Fibroblast of lung (primary cell): ENCODE results near the gene COL18A1. TPM values are rescaled to one million over a fixed set of nuclear protein-coding genes. Genes with fewer than 3 reads are reported as not detected.

ENCODE experiments used
- DNase-seq, 2 donors: peaks; one replicate each; pipeline versions ENCODE4 v3.0.0 to v3.0.0-alpha.2; 2010; ENCODE audit warnings: low read depth in 2 of 2
- H2AFZ ChIP-seq: 2 replicates; pipeline ENCODE4 v1.5.1; 2012; ENCODE audit warnings: low read length, control low read depth, inconsistent platforms
- H3K27ac ChIP-seq: 2 replicates; pipeline ENCODE4 v1.5.1; 2011; ENCODE audit warnings: low read length, control low read depth; ENCODE audit not compliant: insufficient read depth
- H3K27me3 ChIP-seq: 2 replicates; pipeline ENCODE4 v1.5.1; 2011; ENCODE audit warnings: mild to moderate bottlenecking, low read length; ENCODE audit not compliant: control insufficient read depth, insufficient read depth
- H3K36me3 ChIP-seq: 2 replicates; pipeline ENCODE4 v1.5.1; 2011; ENCODE audit warnings: low read length; ENCODE audit not compliant: control insufficient read depth, insufficient read depth
- H3K4me1 ChIP-seq: 2 replicates; pipeline ENCODE4 v1.5.1; 2011; ENCODE audit warnings: low read length; ENCODE audit not compliant: control insufficient read depth, insufficient read depth; ENCODE audit errors: extremely low read depth
- H3K4me2 ChIP-seq: 2 replicates; pipeline ENCODE4 v1.5.1; 2011; ENCODE audit warnings: low read length, control low read depth; ENCODE audit not compliant: insufficient read depth; ENCODE audit errors: extremely low read depth
- H3K4me3 ChIP-seq, 4 experiments: fragments of 200-600 bp in 1 of 4; sonication (generic) in 1 of 4; replicated peaks in 1 of 4; 2 replicates each; pipeline ENCODE4 v1.5.1; 2011 to 2016; ENCODE audit warnings: low read length in 4 of 4, low read depth in 3 of 4, mild to moderate bottlenecking in 3 of 4, control low read depth in 2 of 4, inconsistent platforms in 1 of 4, mixed read lengths in 1 of 4; ENCODE audit not compliant: insufficient read depth in 1 of 4; ENCODE audit errors: control extremely low read depth in 1 of 4
- H3K79me2 ChIP-seq: 2 replicates; pipeline ENCODE4 v1.5.1; 2012; ENCODE audit warnings: mild to moderate bottlenecking, low read length, inconsistent platforms; ENCODE audit not compliant: control insufficient read depth, insufficient read depth
- H3K9ac ChIP-seq: 2 replicates; pipeline ENCODE4 v1.5.1; 2011; ENCODE audit warnings: mild to moderate bottlenecking, low read length, control low read depth; ENCODE audit not compliant: insufficient read depth
- H3K9me3 ChIP-seq: 2 replicates; pipeline ENCODE4 v1.5.1; 2012; ENCODE audit warnings: low read depth, low read length; ENCODE audit not compliant: control insufficient read depth, insufficient read depth
- H4K20me1 ChIP-seq: 2 replicates; pipeline ENCODE4 v1.5.1; 2011; ENCODE audit warnings: low read length; ENCODE audit not compliant: control insufficient read depth, insufficient read depth; ENCODE audit errors: extremely low read depth
- CTCF ChIP-seq, 2 donors: IDR thresholded peaks in 1 of 2; conservative IDR thresholded peaks in 1 of 2; 1 replicate in 1 of 2; 2 replicates in 1 of 2; pipeline ENCODE4 v1.5.1; 2011 to 2012; ENCODE audit warnings: low read length in 2 of 2, control low read depth in 1 of 2, inconsistent platforms in 1 of 2, low read depth in 1 of 2, mild to moderate bottlenecking in 1 of 2
- EZH2 ChIP-seq: IDR thresholded peaks from 2 replicates; pipeline ENCODE4 v1.5.1; 2012; ENCODE audit warnings: low read length, control low read depth, mild to moderate bottlenecking; ENCODE audit errors: missing control alignments
- polyA plus RNA-seq, 2 donors: library from polyadenylated mRNA; depleted of rRNA in 1 of 2; stranded (reverse) in 1 of 2; unstranded in 1 of 2; fragments of >200 nt; gene quantifications; 2 replicates each; pipeline ENCODE4 v1.2.1, GENCODE V29; 2011 to 2012; ENCODE audit warnings: missing spikeins in 1 of 2
- total RNA-seq: library from RNA; depleted of rRNA; stranded (reverse); fragments of >200 nt; gene quantifications from 2 replicates; pipeline ENCODE4 v1.2.1, GENCODE V29; 2014

COL18A1 gene
- total and polyA plus RNA-seq, 2 donors (not counting 1 experiment from before 2014, with no cell fraction given): 24.3 to 38.8 TPM

DNA sequence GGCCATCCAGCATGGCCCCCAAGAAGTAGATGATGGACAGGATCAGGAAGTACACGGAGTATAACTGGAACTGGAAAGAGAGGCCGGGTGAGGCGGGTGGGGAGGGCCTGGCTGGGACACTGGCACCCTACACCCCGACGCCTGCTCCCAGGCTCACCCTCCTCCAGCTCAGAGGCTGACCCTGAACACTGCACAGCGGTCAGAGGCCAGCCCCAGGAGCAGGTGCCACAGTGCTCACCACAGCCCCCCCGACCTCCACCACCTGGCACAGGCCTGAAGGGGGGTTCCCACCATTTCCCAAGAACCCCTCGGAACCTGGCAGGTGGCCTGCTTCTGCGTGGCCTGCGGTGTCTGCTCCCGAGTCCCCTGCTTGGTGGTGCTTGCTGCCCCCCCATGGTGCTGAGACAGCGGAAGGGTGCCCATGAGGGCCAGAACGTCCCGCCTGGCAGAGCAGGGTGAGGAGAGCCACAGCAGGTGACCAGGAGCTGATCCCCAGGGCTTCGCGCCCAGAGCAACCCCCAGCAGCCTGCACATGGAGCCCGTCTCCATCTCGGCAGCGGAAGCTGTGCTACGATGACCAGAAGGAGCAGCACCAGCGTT is 111.2 kb downstream of the COL18A1 start:
- no peak for DNase-seq
- Histone ChIP-seq H3K27ac (no peak overlapping the region), H3K27me3 (no peaks in the 10 kb centered on the region), H3K36me3 (peaks cover 10% of the 10 kb centered on the region), H3K79me2 (no peaks in the 10 kb centered on the region), H2AFZ (no peak overlapping the region), H3K4me2 (no peak overlapping the region), H3K9ac (no peak overlapping the region), H3K4me1 (no peaks in the 10 kb centered on the region), H3K9me3 (no peaks in the 10 kb centered on the region), H4K20me1 (no peaks in the 10 kb centered on the region), H3K4me3 (no peak overlapping the region)
- no peak for TF ChIP-seq EZH2
- no peak for TF ChIP-seq CTCF (conservative IDR thresholded peaks at IDR 0.05 in 1 of 2, IDR thresholded peaks at IDR 0.05 in 1 of 2; ENCODE audit: low read depth in 1 of 2, low read length in 2 of 2)

- H3K9me3 ChIP-seq: no peaks in the 10 kb centered on the region
- no peaks in the 10 kb centered on the region for H3K79me2 ChIP-seq
- H2AFZ ChIP-seq: no peak overlapping the region
- H3K4me3 ChIP-seq: no peak overlapping the region
- TF ChIP-seq EZH2: no peak
- TF ChIP-seq CTCF (conservative IDR thresholded peaks at IDR 0.05 in 1 of 2, IDR thresholded peaks at IDR 0.05 in 1 of 2; ENCODE audit: low read depth in 1 of 2, low read length in 2 of 2): no peak
- H3K27me3 ChIP-seq: no peaks in the 10 kb centered on the region
- H3K36me3 ChIP-seq: peaks cover 10% of the 10 kb centered on the region
- no peaks in the 10 kb centered on the region for H4K20me1 ChIP-seq
- H3K4me2 ChIP-seq: no peak overlapping the region
- H3K9ac ChIP-seq: no peak overlapping the region
- DNase-seq: no peak
- no peak overlapping the region for H3K27ac ChIP-seq
- no peaks in the 10 kb centered on the region for H3K4me1 ChIP-seq
These were observed 111.7 kb downstream of the COL18A1 start for GRCh38 chr21:45516671-45517151.

GRCh38 chr21:45517249-45518065 is 112.5 kb downstream of the COL18A1 start:
- DNase-seq: no peak
- H3K9ac ChIP-seq: no peak overlapping the region
- no peak overlapping the region for H3K4me3 ChIP-seq
- no peaks in the 10 kb centered on the region for H3K9me3 ChIP-seq
- H3K79me2 ChIP-seq: no peaks in the 10 kb centered on the region
- H3K4me1 ChIP-seq: no peaks in the 10 kb centered on the region
- no peak overlapping the region for H3K27ac ChIP-seq
- no peak overlapping the region for H3K4me2 ChIP-seq
- TF ChIP-seq EZH2: no peak
- TF ChIP-seq CTCF (conservative IDR thresholded peaks at IDR 0.05 in 1 of 2, IDR thresholded peaks at IDR 0.05 in 1 of 2; ENCODE audit: low read depth in 1 of 2, low read length in 2 of 2): no peak
- peaks cover 8% of the 10 kb centered on the region for H3K36me3 ChIP-seq
- no peaks in the 10 kb centered on the region for H4K20me1 ChIP-seq
- H2AFZ ChIP-seq: no peak overlapping the region
- H3K27me3 ChIP-seq: no peaks in the 10 kb centered on the region
